H9 (cell line): ENCODE measurements around the gene ZNF76. TPM values are rescaled to one million over a fixed set of nuclear protein-coding genes. Genes with fewer than 3 reads are reported as not detected.

Source experiments
- DNase-seq: peaks from one replicate; pipeline ENCODE4 v3.0.0-alpha.2; 2017
- H2AFZ ChIP-seq: one replicate; pipeline ENCODE4 v1.6.1; 2013; ENCODE audit warnings: mild to moderate bottlenecking, low read length, control low read depth, moderate library complexity
- H2AK5ac ChIP-seq: 2 replicates; pipeline ENCODE4 v1.6.1; 2013; ENCODE audit warnings: low read length, control low read depth, mixed read lengths; ENCODE audit not compliant: insufficient read length
- H2BK120ac ChIP-seq: one replicate; pipeline ENCODE4 v1.6.1; 2013; ENCODE audit warnings: low read depth, mild to moderate bottlenecking, low read length, control low read depth, inconsistent platforms; ENCODE audit not compliant: poor library complexity, severe bottlenecking
- H2BK12ac ChIP-seq: 2 replicates; pipeline ENCODE4 v1.6.1; 2013; ENCODE audit warnings: low read length, control low read depth, mixed read lengths, low read depth; ENCODE audit not compliant: insufficient read length
- H2BK15ac ChIP-seq: 2 replicates; pipeline ENCODE4 v1.6.1; 2013; ENCODE audit warnings: low read depth, low read length, control low read depth
- H2BK20ac ChIP-seq: one replicate; pipeline ENCODE4 v1.6.1; 2013; ENCODE audit warnings: low read depth, mild to moderate bottlenecking, low read length, control low read depth, inconsistent platforms; ENCODE audit not compliant: poor library complexity, severe bottlenecking
- H2BK5ac ChIP-seq: 2 replicates; pipeline ENCODE4 v1.6.1; 2013; ENCODE audit warnings: low read length, control low read depth, mixed read lengths; ENCODE audit not compliant: insufficient read length
- H3K14ac ChIP-seq: 2 replicates; pipeline ENCODE4 v1.6.1; 2013; ENCODE audit warnings: low read length, control low read depth; ENCODE audit not compliant: insufficient read depth
- H3K18ac ChIP-seq: 2 replicates; pipeline ENCODE4 v1.6.1; 2013; ENCODE audit warnings: low read depth, mild to moderate bottlenecking, mixed read lengths, low read length, control low read depth; ENCODE audit not compliant: insufficient read length
- H3K23ac ChIP-seq: 2 replicates; pipeline ENCODE4 v1.6.1; 2013; ENCODE audit warnings: low read length, control low read depth, mixed read lengths, low read depth; ENCODE audit not compliant: insufficient read length
- H3K23me2 ChIP-seq: 2 replicates; pipeline ENCODE4 v1.6.1; 2013; ENCODE audit warnings: low read depth, mild to moderate bottlenecking, mixed read lengths, low read length, control low read depth; ENCODE audit not compliant: insufficient read length, poor library complexity, severe bottlenecking
- H3K27ac ChIP-seq: 2 replicates; pipeline ENCODE4 v1.5.1; 2013; ENCODE audit warnings: low read length, control low read depth, mixed read lengths, low read depth; ENCODE audit not compliant: insufficient read length
- H3K27me3 ChIP-seq: 2 replicates; pipeline ENCODE4 v1.6.1; 2013; ENCODE audit warnings: low read length, control low read depth, inconsistent platforms; ENCODE audit not compliant: insufficient read depth
- H3K4ac ChIP-seq: 2 replicates; pipeline ENCODE4 v1.6.1; 2013; ENCODE audit warnings: low read depth, mild to moderate bottlenecking, control low read depth, inconsistent platforms, low read length, moderate library complexity
- H3K4me1 ChIP-seq: 2 replicates; pipeline ENCODE4 v1.6.1; 2013; ENCODE audit warnings: low read length, control low read depth, inconsistent platforms; ENCODE audit not compliant: insufficient read depth
- H3K4me2 ChIP-seq: 2 replicates; pipeline ENCODE4 v1.6.1; 2013; ENCODE audit warnings: low read length, control low read depth, mixed read lengths; ENCODE audit not compliant: insufficient read length, insufficient read depth
- H3K56ac ChIP-seq: 2 replicates; pipeline ENCODE4 v1.6.1; 2013; ENCODE audit warnings: low read depth, mild to moderate bottlenecking, mixed read lengths, low read length, control low read depth; ENCODE audit not compliant: insufficient read length
- H3K79me1 ChIP-seq: 2 replicates; pipeline ENCODE4 v1.6.1; 2013; ENCODE audit warnings: low read depth, mild to moderate bottlenecking, moderate library complexity, low read length, control low read depth, inconsistent platforms; ENCODE audit not compliant: insufficient read depth, poor library complexity, severe bottlenecking
- H3K79me2 ChIP-seq: 2 replicates; pipeline ENCODE4 v1.6.1; 2013; ENCODE audit warnings: low read length, control low read depth, inconsistent platforms; ENCODE audit not compliant: insufficient read depth
- H3K9ac ChIP-seq: 2 replicates; pipeline ENCODE4 v1.6.1; 2013; ENCODE audit warnings: low read length, control low read depth, mixed read lengths; ENCODE audit not compliant: insufficient read length; ENCODE audit errors: extremely low read depth
- H3K9me3 ChIP-seq: one replicate; pipeline ENCODE4 v1.6.1; 2013; ENCODE audit warnings: low read depth, low read length, inconsistent platforms; ENCODE audit not compliant: control insufficient read depth
- H3T11ph ChIP-seq: one replicate; pipeline ENCODE4 v1.6.1; 2013; ENCODE audit warnings: mild to moderate bottlenecking, low read length, control low read depth, inconsistent platforms
- H4K20me1 ChIP-seq: one replicate; pipeline ENCODE4 v1.6.1; 2013; ENCODE audit not compliant: control insufficient read depth, insufficient read length, insufficient read depth
- H4K5ac ChIP-seq: 2 replicates; pipeline ENCODE4 v1.6.1; 2013; ENCODE audit warnings: low read depth, mild to moderate bottlenecking, mixed read lengths, low read length, control low read depth; ENCODE audit not compliant: insufficient read length
- H4K8ac ChIP-seq: replicated peaks from 2 replicates; pipeline ENCODE4 v1.6.1; 2013; ENCODE audit warnings: low read length, control low read depth, mixed read lengths, low read depth; ENCODE audit not compliant: insufficient read length
- H4K91ac ChIP-seq: 2 replicates; pipeline ENCODE4 v1.6.1; 2013; ENCODE audit warnings: low read depth, mild to moderate bottlenecking, moderate library complexity, mixed read lengths, low read length, control low read depth; ENCODE audit not compliant: insufficient read length
- H3K27ac Mint-ChIP-seq, 3 experiments: 2 replicates in 2 of 3; 3 replicates in 1 of 3; pipeline ENCODE4 v1.8.0; 2020 to 2021; ENCODE audit warnings: mixed read lengths in 3 of 3, mild to moderate bottlenecking in 1 of 3, moderate library complexity in 1 of 3
- H3K27me3 Mint-ChIP-seq: 2 replicates; pipeline ENCODE4 v1.8.0; 2021; ENCODE audit warnings: low read depth, mild to moderate bottlenecking, moderate library complexity, mixed read lengths
- H3K36me3 Mint-ChIP-seq, 3 experiments: 2 replicates in 2 of 3; 3 replicates in 1 of 3; pipeline ENCODE4 v1.8.0; 2020 to 2021; ENCODE audit warnings: low read depth in 3 of 3, mixed read lengths in 3 of 3; ENCODE audit not compliant: insufficient read depth in 1 of 3
- H3K4me1 Mint-ChIP-seq, 2 experiments: 2 replicates each; pipeline ENCODE4 v1.8.0; 2020; ENCODE audit warnings: mixed read lengths in 2 of 2
- H3K4me3 Mint-ChIP-seq, 2 experiments: 2 replicates in 1 of 2; 3 replicates in 1 of 2; pipeline ENCODE4 v1.8.0; 2020 to 2021; ENCODE audit warnings: mild to moderate bottlenecking in 2 of 2, mixed read lengths in 2 of 2, moderate library complexity in 1 of 2
- H3K9me3 Mint-ChIP-seq, 2 experiments: 2 replicates in 1 of 2; 3 replicates in 1 of 2; pipeline ENCODE4 v1.8.0; 2020; ENCODE audit warnings: mild to moderate bottlenecking in 2 of 2, mixed read lengths in 2 of 2, moderate library complexity in 1 of 2
- CTCF ChIP-seq: fragments of 200-600 bp; sonication (generic); conservative IDR thresholded peaks from 3 replicates; pipeline ENCODE4 v1.8.0; 2021; ENCODE audit warnings: antibody characterized with exemption, mild to moderate bottlenecking
- WGBS: extraction: QIAGEN DNeasy Blood & Tissue Kit; methylation state at CpG from one replicate; pipeline ENCODE4 v1.1.7; 2013; ENCODE audit warnings: missing lambda C conversion rate, low lambda C conversion rate, mixed read lengths; ENCODE audit not compliant: insufficient read length; ENCODE audit errors: extremely low coverage; 5-methylcytosine and 5-hydroxymethylcytosine counted together
- total RNA-seq: library from RNA; stranded (reverse); gene quantifications from 2 replicates; pipeline ENCODE4 v1.2.1, GENCODE V29; 2021

Gene ZNF76
- total RNA-seq, 1 experiment from 2014 or later: 21.1 TPM

DNA sequence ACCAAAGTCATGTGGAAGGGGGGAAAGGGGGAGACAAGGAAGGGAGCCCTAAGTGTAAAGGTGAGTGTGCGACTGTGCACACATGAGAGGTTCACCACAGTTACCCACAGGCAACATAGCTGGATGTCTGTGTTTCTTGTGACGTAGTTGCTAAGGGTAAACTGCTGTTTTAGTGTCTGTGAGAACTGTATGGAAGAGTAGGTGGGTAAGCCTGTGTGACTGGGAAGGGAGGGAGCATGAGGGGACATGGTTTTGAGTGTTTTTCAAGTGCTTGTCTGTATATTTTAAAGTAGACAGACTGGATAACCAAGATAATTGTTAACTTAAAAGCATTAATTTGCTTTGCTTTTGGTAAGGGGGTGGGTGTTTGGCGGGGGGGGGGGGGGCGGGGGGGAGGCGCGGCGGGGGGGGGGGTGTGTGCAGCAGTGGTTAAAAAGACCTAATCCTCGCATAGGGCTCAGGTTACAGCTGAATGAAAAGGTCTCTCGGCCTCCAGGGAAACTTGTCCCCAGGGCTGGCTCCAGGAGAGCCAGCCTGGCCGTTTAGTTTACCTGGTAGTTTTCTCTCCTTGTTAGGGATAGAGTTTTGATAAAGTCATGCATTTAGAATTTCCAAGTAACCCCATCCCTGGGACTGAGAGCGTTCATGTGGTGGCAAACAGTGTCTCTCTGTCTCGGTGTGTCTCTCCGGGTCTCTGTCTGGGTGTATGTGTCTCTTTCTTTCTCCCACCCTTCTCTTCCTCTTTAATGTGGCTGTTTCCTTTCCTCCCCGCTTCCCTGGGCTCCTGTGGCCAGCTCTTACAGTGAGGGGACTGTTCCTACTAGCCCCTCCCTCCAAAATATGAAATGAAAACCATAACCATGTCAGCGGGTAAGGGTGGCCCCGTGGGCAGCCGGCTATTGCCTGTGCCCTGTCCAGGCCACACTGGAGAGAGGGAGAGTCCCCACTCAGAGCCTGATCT, 42.4 kb upstream of the ZNF76 start:
- Histone ChIP-seq H3K23ac (no peak overlapping the region), H2BK120ac (no peak overlapping the region), H4K5ac (no peak overlapping the region), H2BK20ac (no peak overlapping the region), H3K27ac (no peak overlapping the region), H2BK12ac (no peak overlapping the region), H3T11ph (no peak overlapping the region), H3K23me2 (peaks cover 7% of the 10 kb centered on the region), H3K56ac (no peak overlapping the region), H4K8ac (no peak overlapping the region), H3K79me1 (no peaks in the 10 kb centered on the region), H3K79me2 (no peaks in the 10 kb centered on the region), H2BK15ac (no peak overlapping the region), H3K4ac (no peak overlapping the region), H2AK5ac (no peak overlapping the region), H3K4me2 (no peak overlapping the region), H3K4me1 (peaks cover 2% of the 10 kb centered on the region; the same call in 1 of the 2 replicates), H3K14ac (no peak overlapping the region), H2BK5ac (no peak overlapping the region), H2AFZ (no peak overlapping the region), H4K91ac (no peak overlapping the region), H3K18ac (no peak overlapping the region), H3K27me3 (peaks cover 30% of the 10 kb centered on the region; the same call in 1 of the 2 replicates), H3K9ac (no peak overlapping the region), H3K9me3 (no peaks in the 10 kb centered on the region), H4K20me1 (no peaks in the 10 kb centered on the region)
- Mint-ChIP-seq H3K36me3 (no peaks in the 10 kb centered on the region; a peak in 1 of 7 replicates), H3K27me3 (peaks cover 90% of the 10 kb centered on the region), H3K9me3 (no peaks in the 10 kb centered on the region), H3K4me1 (peaks cover 52 to 62% of the 10 kb centered on the region in 2 experiments), H3K4me3 (peak overlapping the region; percentile 24 to 37; a peak in 4 of 5 replicates), H3K27ac (peak overlapping the region in 2 of 3 experiments; percentile 41 to 82; a peak in 4 of 7 replicates)
- WGBS: no CpG with 5 or more reads among the region's 17 CpGs
- no peak for DNase-seq
- TF ChIP-seq CTCF: no peak
